GM10266 (cell line): Measurements from ENCODE around the gene PRKCSH.

Source experiments
- DNase-seq: peaks from one replicate; pipeline ENCODE4 v3.0.0; 2012; ENCODE audit errors: extremely low spot score
- CTCF ChIP-seq: IDR thresholded peaks from 2 replicates; pipeline ENCODE4 v1.5.1; 2012; ENCODE audit warnings: mild to moderate bottlenecking, low read depth; ENCODE audit not compliant: control insufficient read depth, insufficient read depth; ENCODE audit errors: missing control alignments

PRKCSH gene

GRCh38 chr19:11482384-11483050 lies 47.1 kb downstream of the PRKCSH start:
- peak; percentile 98 for TF ChIP-seq CTCF
- DNase-seq: peak; percentile 98

- no peak for TF ChIP-seq CTCF
- no peak for DNase-seq
These were observed 48.1 kb downstream of the PRKCSH start for GRCh38 chr19:11483366-11484111.

GRCh38 chr19:11485245-11485837 lies 49.9 kb downstream of the PRKCSH start:
- DNase-seq: no peak
- TF ChIP-seq CTCF: no peak

- TF ChIP-seq CTCF: no peak
- DNase-seq: no peak
These were observed 51.4 kb downstream of the PRKCSH start for GRCh38 chr19:11486661-11487503.

- no peak for TF ChIP-seq CTCF
- no peak for DNase-seq
These were observed 53.9 kb downstream of the PRKCSH start for GRCh38 chr19:11489378-11489777.

- no peak for TF ChIP-seq CTCF
- DNase-seq: no peak
These were observed 59.3 kb downstream of the PRKCSH start for GRCh38 chr19:11494634-11495285.
